Measurements from ENCODE around the gene LCN9. TPM values are rescaled to one million over a fixed set of nuclear protein-coding genes. Genes with fewer than 3 reads are reported as not detected.
"Not testable (repeated sequence)": the region's sequence is repeated elsewhere in the genome, so short reads cannot be mapped to it uniquely, and the experiment has no call there.

LCN9 gene
- total RNA-seq, 2 experiments from 2014 or later, result not detected

GRCh38 chr9:135671591-135672041 is 8.5 kb downstream of the LCN9 start:
- H3K4me3 Mint-ChIP-seq, result no peak overlapping the region
- no peaks in the 10 kb centered on the region for H3K36me3 Mint-ChIP-seq
- H3K27me3 Mint-ChIP-seq, result no peaks in the 10 kb centered on the region
- no peak overlapping the region for H3K27ac Mint-ChIP-seq
- ATAC-seq, result no peak
- DNase-seq, result no peak
- no peaks in the 10 kb centered on the region for H3K9me3 Mint-ChIP-seq (ENCODE audit: low read depth)
- CTCF ChIA-PET, result no interaction called here
- no peaks in the 10 kb centered on the region for H3K4me1 Mint-ChIP-seq

- not testable (repeated sequence) for H3K36me3 Mint-ChIP-seq; DNase-seq; ATAC-seq; H3K4me3 Mint-ChIP-seq; H3K27me3 Mint-ChIP-seq; H3K9me3 Mint-ChIP-seq (ENCODE audit: low read depth); H3K27ac Mint-ChIP-seq; H3K4me1 Mint-ChIP-seq
- CTCF ChIA-PET, result interaction anchor here (0.7 kb wide), 1 partner anchor 33 kb away, joined by 3 read pairs; no protein-coding TSS in a partner anchor
Measured at GRCh38 chr9:135672786-135673185, 9.7 kb downstream of the LCN9 start.

GRCh38 chr9:135673941-135674340 is 10.8 kb downstream of the LCN9 start:
- CTCF ChIA-PET, result no interaction called here
- no peak overlapping the region for H3K27ac Mint-ChIP-seq
- ATAC-seq (no peak), DNase-seq (no peak)
- H3K4me1 Mint-ChIP-seq, result no peaks in the 10 kb centered on the region
- no peak overlapping the region for H3K4me3 Mint-ChIP-seq
- no peaks in the 10 kb centered on the region for H3K9me3 Mint-ChIP-seq (ENCODE audit: low read depth)
- H3K36me3 Mint-ChIP-seq, result no peaks in the 10 kb centered on the region
- H3K27me3 Mint-ChIP-seq, result no peaks in the 10 kb centered on the region

GRCh38 chr9:135674977-135675376 is 11.9 kb downstream of the LCN9 start:
- Mint-ChIP-seq H3K4me1 (no peaks in the 10 kb centered on the region), H3K9me3 (ENCODE audit: low read depth) (no peaks in the 10 kb centered on the region), H3K27me3 (no peaks in the 10 kb centered on the region), H3K36me3 (no peaks in the 10 kb centered on the region), H3K4me3 (no peak overlapping the region), H3K27ac (no peak overlapping the region)
- CTCF ChIA-PET, result no interaction called here
- ATAC-seq (no peak), DNase-seq (no peak)

GRCh38 chr9:135676891-135677290 is 13.8 kb downstream of the LCN9 start:
- Mint-ChIP-seq H3K27ac (no peak overlapping the region), H3K4me1 (no peaks in the 10 kb centered on the region), H3K4me3 (no peak overlapping the region), H3K27me3 (no peaks in the 10 kb centered on the region), H3K9me3 (ENCODE audit: low read depth) (no peaks in the 10 kb centered on the region), H3K36me3 (no peaks in the 10 kb centered on the region)
- DNase-seq (no peak), ATAC-seq (no peak)
- CTCF ChIA-PET, result no interaction called here

GRCh38 chr9:135677641-135678168 is 14.6 kb downstream of the LCN9 start:
- Mint-ChIP-seq H3K9me3 (ENCODE audit: low read depth) (no peaks in the 10 kb centered on the region), H3K4me1 (no peaks in the 10 kb centered on the region), H3K27me3 (no peaks in the 10 kb centered on the region), H3K4me3 (no peak overlapping the region), H3K27ac (no peak overlapping the region), H3K36me3 (no peaks in the 10 kb centered on the region)
- CTCF ChIA-PET, result no interaction called here
- ATAC-seq (no peak), DNase-seq (no peak)

GRCh38 chr9:135678236-135679017 is 15.3 kb downstream of the LCN9 start:
- no peak overlapping the region for H3K27ac Mint-ChIP-seq
- ATAC-seq (no peak), DNase-seq (no peak)
- CTCF ChIA-PET, result no interaction called here
- no peaks in the 10 kb centered on the region for H3K27me3 Mint-ChIP-seq
- no peaks in the 10 kb centered on the region for H3K4me1 Mint-ChIP-seq
- H3K4me3 Mint-ChIP-seq, result no peak overlapping the region
- no peaks in the 10 kb centered on the region for H3K9me3 Mint-ChIP-seq (ENCODE audit: low read depth)
- H3K36me3 Mint-ChIP-seq, result no peaks in the 10 kb centered on the region

- no peak for ATAC-seq
- no peak for DNase-seq
- Mint-ChIP-seq H3K4me1 (no peaks in the 10 kb centered on the region), H3K9me3 (ENCODE audit: low read depth) (no peaks in the 10 kb centered on the region), H3K36me3 (no peaks in the 10 kb centered on the region), H3K4me3 (no peak overlapping the region), H3K27me3 (no peaks in the 10 kb centered on the region), H3K27ac (no peak overlapping the region)
- CTCF ChIA-PET, result no interaction called here
Measured at GRCh38 chr9:135680056-135680455, 16.9 kb downstream of the LCN9 start.

GRCh38 chr9:135681161-135681560 is 18.1 kb downstream of the LCN9 start:
- no peaks in the 10 kb centered on the region for H3K9me3 Mint-ChIP-seq (ENCODE audit: low read depth)
- DNase-seq (no peak), ATAC-seq (no peak)
- no peaks in the 10 kb centered on the region for H3K36me3 Mint-ChIP-seq
- H3K4me3 Mint-ChIP-seq, result no peak overlapping the region
- no peak overlapping the region for H3K27ac Mint-ChIP-seq
- H3K4me1 Mint-ChIP-seq, result no peaks in the 10 kb centered on the region
- CTCF ChIA-PET, result no interaction called here
- no peaks in the 10 kb centered on the region for H3K27me3 Mint-ChIP-seq

GRCh38 chr9:135683401-135684034 is 20.4 kb downstream of the LCN9 start:
- Mint-ChIP-seq H3K36me3 (no peaks in the 10 kb centered on the region), H3K4me3 (no peak overlapping the region), H3K9me3 (ENCODE audit: low read depth) (no peaks in the 10 kb centered on the region), H3K27ac (no peak overlapping the region), H3K4me1 (no peaks in the 10 kb centered on the region), H3K27me3 (no peaks in the 10 kb centered on the region)
- ATAC-seq (no peak), DNase-seq (no peak)
- CTCF ChIA-PET, result no interaction called here

- no peak for DNase-seq
- Mint-ChIP-seq H3K4me3 (no peak overlapping the region), H3K9me3 (ENCODE audit: low read depth) (no peaks in the 10 kb centered on the region), H3K27ac (no peak overlapping the region), H3K27me3 (no peaks in the 10 kb centered on the region), H3K36me3 (no peaks in the 10 kb centered on the region), H3K4me1 (no peaks in the 10 kb centered on the region)
- no peak for ATAC-seq
- CTCF ChIA-PET, result no interaction called here
Measured at GRCh38 chr9:135684691-135685090, 21.6 kb downstream of the LCN9 start.

GRCh38 chr9:135687216-135687615 is 24.1 kb downstream of the LCN9 start:
- Mint-ChIP-seq H3K36me3 (no peaks in the 10 kb centered on the region), H3K4me3 (no peak overlapping the region), H3K4me1 (no peaks in the 10 kb centered on the region), H3K27me3 (no peaks in the 10 kb centered on the region), H3K9me3 (ENCODE audit: low read depth) (no peaks in the 10 kb centered on the region), H3K27ac (no peak overlapping the region)
- CTCF ChIA-PET, result no interaction called here
- DNase-seq (no peak), ATAC-seq (no peak)

GRCh38 chr9:135689011-135689410 is 25.9 kb downstream of the LCN9 start:
- H3K36me3 Mint-ChIP-seq, result no peaks in the 10 kb centered on the region
- H3K9me3 Mint-ChIP-seq (ENCODE audit: low read depth), result no peaks in the 10 kb centered on the region
- DNase-seq, result no peak
- no peak overlapping the region for H3K4me3 Mint-ChIP-seq
- CTCF ChIA-PET, result no interaction called here
- H3K27ac Mint-ChIP-seq, result no peak overlapping the region
- H3K4me1 Mint-ChIP-seq, result no peaks in the 10 kb centered on the region
- H3K27me3 Mint-ChIP-seq, result no peaks in the 10 kb centered on the region
- ATAC-seq, result no peak

GRCh38 chr9:135690836-135691570 is 27.9 kb downstream of the LCN9 start:
- DNase-seq (no peak), ATAC-seq (no peak)
- no peaks in the 10 kb centered on the region for H3K4me1 Mint-ChIP-seq
- no peak overlapping the region for H3K27ac Mint-ChIP-seq
- no peaks in the 10 kb centered on the region for H3K27me3 Mint-ChIP-seq
- H3K36me3 Mint-ChIP-seq, result no peaks in the 10 kb centered on the region
- CTCF ChIA-PET, result no interaction called here
- no peaks in the 10 kb centered on the region for H3K9me3 Mint-ChIP-seq (ENCODE audit: low read depth)
- H3K4me3 Mint-ChIP-seq, result no peak overlapping the region
